ENCODE results near the gene P2RX5.

Gene P2RX5

GRCh38 chr17:3682033-3682432 is 13.9 kb downstream of the P2RX5 start:
- H3K9me3 ChIP-seq (ENCODE audit: control insufficient read depth, insufficient read depth, low read length), result no peaks in the 10 kb centered on the region
- peaks cover 61% of the 10 kb centered on the region for H3K36me3 ChIP-seq (ENCODE audit: control insufficient read depth, low read length)
- no peaks in the 10 kb centered on the region for H3K9me2 ChIP-seq (replicated peaks; ENCODE audit: control insufficient read depth, low read length)
- no peak overlapping the region for H3K27ac ChIP-seq (ENCODE audit: low read depth, low read length)
- TF ChIP-seq EZH2phosphoT487 (IDR thresholded peaks at IDR 0.05; ENCODE audit: borderline replicate concordance, low read length), result no peak
- TF ChIP-seq CTCF (IDR thresholded peaks at IDR 0.05; ENCODE audit: low read depth, low read length, poor library complexity, severe bottlenecking), result no peak
- no peaks in the 10 kb centered on the region; the same call in 1 of the 2 replicates for H4K20me1 ChIP-seq (ENCODE audit: control insufficient read depth, insufficient read depth, low read depth, low read length)
- peaks cover 15% of the 10 kb centered on the region for H3F3A ChIP-seq (ENCODE audit: control insufficient read depth, insufficient read depth)
- peaks cover 27% of the 10 kb centered on the region for H3K4me1 ChIP-seq (ENCODE audit: control insufficient read depth, low read length)
- no peaks in the 10 kb centered on the region for H3K27me3 ChIP-seq (ENCODE audit: control insufficient read depth, low read length)
- no peak overlapping the region for H3K4me2 ChIP-seq (ENCODE audit: low read length)
- peaks cover 7% of the 10 kb centered on the region for H3K79me2 ChIP-seq (ENCODE audit: control insufficient read depth, low read length)
- H3K4me3 ChIP-seq (ENCODE audit: low read length), result no peak overlapping the region

- Histone ChIP-seq H3K9me3 (ENCODE audit: control insufficient read depth, insufficient read depth, low read length) (no peaks in the 10 kb centered on the region), H3F3A (ENCODE audit: control insufficient read depth, insufficient read depth) (peaks cover 15% of the 10 kb centered on the region), H3K4me2 (ENCODE audit: low read length) (no peak overlapping the region), H3K79me2 (ENCODE audit: control insufficient read depth, low read length) (peaks cover 7% of the 10 kb centered on the region), H3K4me1 (ENCODE audit: control insufficient read depth, low read length) (peaks cover 27% of the 10 kb centered on the region), H3K36me3 (ENCODE audit: control insufficient read depth, low read length) (peaks cover 62% of the 10 kb centered on the region), H3K9me2 (replicated peaks; ENCODE audit: control insufficient read depth, low read length) (no peaks in the 10 kb centered on the region), H3K27ac (ENCODE audit: low read depth, low read length) (no peak overlapping the region), H3K27me3 (ENCODE audit: control insufficient read depth, low read length) (no peaks in the 10 kb centered on the region), H3K4me3 (ENCODE audit: low read length) (no peak overlapping the region), H4K20me1 (ENCODE audit: control insufficient read depth, insufficient read depth, low read depth, low read length) (no peaks in the 10 kb centered on the region; the same call in 1 of the 2 replicates)
- no peak for TF ChIP-seq EZH2phosphoT487 (IDR thresholded peaks at IDR 0.05; ENCODE audit: borderline replicate concordance, low read length)
- TF ChIP-seq CTCF (IDR thresholded peaks at IDR 0.05; ENCODE audit: low read depth, low read length, poor library complexity, severe bottlenecking), result no peak
Measured at GRCh38 chr17:3681565-3681964, 14.4 kb downstream of the P2RX5 start.

- Histone ChIP-seq H3K4me1 (ENCODE audit: control insufficient read depth, low read length) (peaks cover 27% of the 10 kb centered on the region), H3K79me2 (ENCODE audit: control insufficient read depth, low read length) (peaks cover 7% of the 10 kb centered on the region), H4K20me1 (ENCODE audit: control insufficient read depth, insufficient read depth, low read depth, low read length) (no peaks in the 10 kb centered on the region; the same call in 1 of the 2 replicates), H3K4me2 (ENCODE audit: low read length) (no peak overlapping the region), H3F3A (ENCODE audit: control insufficient read depth, insufficient read depth) (peaks cover 15% of the 10 kb centered on the region), H3K27me3 (ENCODE audit: control insufficient read depth, low read length) (no peaks in the 10 kb centered on the region), H3K9me3 (ENCODE audit: control insufficient read depth, insufficient read depth, low read length) (no peaks in the 10 kb centered on the region), H3K36me3 (ENCODE audit: control insufficient read depth, low read length) (peaks cover 67% of the 10 kb centered on the region), H3K27ac (ENCODE audit: low read depth, low read length) (no peak overlapping the region), H3K4me3 (ENCODE audit: low read length) (no peak overlapping the region), H3K9me2 (replicated peaks; ENCODE audit: control insufficient read depth, low read length) (no peaks in the 10 kb centered on the region)
- TF ChIP-seq EZH2phosphoT487 (IDR thresholded peaks at IDR 0.05; ENCODE audit: borderline replicate concordance, low read length) (no peak), CTCF (IDR thresholded peaks at IDR 0.05; ENCODE audit: low read depth, low read length, poor library complexity, severe bottlenecking) (no peak)
Measured at GRCh38 chr17:3681057-3681456, 14.9 kb downstream of the P2RX5 start.

Data from DOHH2 (cell line).